DMS153 treated with DMSO at 0.1 percent for 48 hours (cell line): ENCODE data around the gene ASIC1.

Experiments
- DNase-seq: peaks from one replicate; lab custom pipeline; 2025; ENCODE audit not compliant: unreplicated experiment; lab: John Stamatoyannopoulos, UW

The ASIC1 gene

DNA sequence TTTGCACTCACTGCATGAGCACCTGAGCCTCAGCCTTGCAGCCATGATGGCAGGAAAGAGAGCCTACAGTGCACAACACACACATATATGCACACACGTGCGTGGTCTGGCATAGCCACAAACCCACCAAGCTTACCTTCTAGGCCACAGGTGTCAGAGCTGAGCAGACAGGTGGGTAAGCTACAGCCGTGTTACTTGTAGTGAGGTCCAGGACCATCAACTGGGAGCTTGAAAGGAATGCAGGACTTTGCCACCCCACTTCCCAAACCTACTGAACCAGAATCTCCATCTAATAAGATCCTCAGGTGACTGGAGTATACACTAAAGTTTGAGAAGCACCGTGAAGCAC, 2.7 kb downstream of the ASIC1 start:
- no peak for DNase-seq

DNA sequence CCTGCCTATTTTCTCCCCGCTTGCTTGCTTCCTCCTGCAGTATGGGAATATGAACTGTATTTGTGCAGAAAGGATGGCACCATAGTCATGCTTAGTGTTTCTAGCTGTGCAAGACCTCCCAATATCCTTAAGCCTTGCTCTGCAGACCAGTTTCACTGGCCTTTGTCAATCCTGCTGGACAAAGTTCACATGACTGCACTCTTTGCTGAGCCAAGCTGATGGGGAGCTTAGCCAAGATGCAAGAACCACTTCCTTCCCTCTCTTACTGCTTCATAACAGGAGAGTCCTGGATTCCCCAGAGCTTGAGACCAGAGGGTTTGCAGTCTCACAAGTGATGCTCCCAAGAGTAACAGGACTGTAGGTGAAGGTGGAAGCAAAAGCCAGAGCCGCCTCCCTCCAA, 3.8 kb downstream of the ASIC1 start:
- DNase-seq: no peak

DNA sequence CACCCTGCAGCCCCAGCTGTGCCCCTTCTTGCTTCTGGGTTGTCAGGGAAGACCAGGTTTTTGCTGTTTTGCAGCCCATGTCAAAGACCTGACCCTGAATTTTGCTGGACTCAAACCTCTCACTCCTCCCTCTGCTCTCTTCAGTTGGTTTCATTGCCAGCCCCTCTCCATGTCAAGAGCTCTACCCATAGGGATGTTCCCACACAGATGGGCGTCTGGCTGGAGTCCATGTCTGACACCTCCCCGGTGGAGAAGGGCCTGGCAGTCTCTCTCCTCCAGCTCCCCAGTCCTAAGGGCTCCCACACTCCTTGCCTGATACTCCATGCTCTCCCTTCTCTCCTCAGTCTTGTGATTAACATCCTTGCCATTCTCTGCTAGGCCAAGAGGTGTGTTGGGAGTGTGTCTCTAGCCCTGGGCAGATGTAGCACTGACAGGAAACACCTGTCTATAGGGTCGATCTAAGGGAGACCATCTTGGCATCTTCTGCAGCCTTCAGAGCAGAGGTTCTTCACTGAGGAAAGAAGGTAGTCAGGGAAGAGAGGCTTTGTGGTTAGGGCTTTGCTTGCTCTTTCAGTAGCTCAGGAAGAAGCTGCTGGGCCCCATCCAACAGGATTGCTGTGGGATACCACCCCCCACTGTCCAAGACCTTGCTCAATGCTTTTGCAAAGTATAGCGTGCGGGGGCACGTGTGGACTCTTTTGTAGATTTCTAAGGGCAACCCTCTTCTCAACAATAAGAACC, 4.7 kb downstream of the ASIC1 start:
- DNase-seq: no peak

DNA sequence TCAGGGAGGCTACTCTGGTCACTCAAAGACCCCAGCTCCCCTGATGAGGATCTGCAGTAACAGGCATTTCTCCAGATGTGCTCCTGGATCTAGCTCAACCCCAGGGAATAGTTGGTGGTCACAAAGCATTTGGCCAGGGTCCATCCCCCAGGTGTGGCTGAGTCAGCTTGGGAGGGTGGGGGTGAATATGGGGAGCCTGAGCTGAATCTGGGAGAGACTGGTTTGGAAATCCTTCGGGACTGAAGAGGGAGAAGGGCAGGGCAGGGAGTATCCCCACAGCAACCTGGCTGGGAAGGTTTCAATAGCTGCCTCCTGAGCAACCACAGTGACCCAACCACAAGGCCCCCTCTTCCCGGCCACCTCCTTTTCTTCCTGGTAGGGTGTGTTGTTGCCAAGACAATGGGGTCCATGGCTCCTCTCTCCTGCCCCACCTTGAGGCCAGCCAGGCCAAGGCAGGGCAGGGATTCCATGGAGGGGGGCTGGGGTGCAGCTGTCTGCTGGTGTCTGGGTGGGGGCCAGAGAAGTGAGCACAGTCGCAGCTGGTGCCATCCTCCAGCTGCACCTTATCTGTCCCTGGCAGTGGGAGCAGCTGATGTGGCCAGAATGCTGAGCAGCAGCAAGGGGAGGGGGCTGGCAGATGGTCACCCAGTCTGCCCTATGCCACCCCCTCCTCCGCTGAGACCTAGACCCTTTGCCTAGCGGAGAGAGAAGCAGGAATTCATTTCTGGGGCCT, 5.5 kb downstream of the ASIC1 start:
- DNase-seq: no peak

DNA sequence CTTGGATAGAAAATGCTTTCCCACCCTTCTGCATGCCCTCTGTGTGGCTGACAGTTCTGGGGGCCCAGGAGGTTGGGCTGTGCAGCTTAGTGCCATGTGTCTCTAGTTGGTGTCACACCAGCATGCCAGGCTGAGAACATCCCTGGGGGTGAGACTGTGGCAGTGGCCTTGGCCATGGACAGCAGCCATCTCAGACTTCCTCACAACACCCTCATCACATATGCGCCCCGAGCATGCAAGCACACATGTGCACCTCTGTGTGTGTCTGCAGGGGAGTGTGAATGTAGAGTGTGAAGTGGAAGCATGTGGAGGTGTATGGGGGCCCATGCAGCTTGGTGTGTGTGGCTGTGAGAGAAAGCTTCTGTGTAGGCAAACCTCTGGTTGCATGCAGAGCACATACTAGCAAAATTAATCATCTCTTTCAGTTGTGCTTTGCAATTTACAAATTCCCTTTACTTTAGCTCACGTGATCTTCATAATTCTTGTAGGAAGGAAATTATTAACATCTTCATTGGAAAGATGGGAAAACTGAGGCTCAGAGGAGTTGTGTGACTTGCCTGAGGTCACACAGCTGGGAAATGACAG, 8.4 kb downstream of the ASIC1 start:
- DNase-seq: no peak

DNA sequence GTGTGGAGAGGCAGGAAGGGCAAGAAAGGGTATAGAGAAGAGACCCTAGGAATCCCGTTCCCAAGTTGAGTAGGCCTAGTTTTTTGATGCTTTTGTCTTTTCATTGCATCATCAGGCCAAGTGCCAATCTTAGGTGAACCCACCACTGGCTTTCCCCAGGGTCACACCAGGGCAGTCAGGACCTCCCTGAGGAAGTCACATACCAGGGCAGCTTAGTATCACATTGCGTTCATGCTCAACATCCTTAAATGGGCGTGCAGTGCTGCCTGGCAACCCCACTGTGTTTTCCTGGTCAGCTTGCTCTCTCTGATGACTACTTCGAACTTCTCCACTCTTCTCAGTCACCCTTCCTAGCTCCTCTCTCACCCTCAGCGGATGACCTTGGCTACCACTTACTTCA, 9.0 kb downstream of the ASIC1 start:
- no peak for DNase-seq

DNA sequence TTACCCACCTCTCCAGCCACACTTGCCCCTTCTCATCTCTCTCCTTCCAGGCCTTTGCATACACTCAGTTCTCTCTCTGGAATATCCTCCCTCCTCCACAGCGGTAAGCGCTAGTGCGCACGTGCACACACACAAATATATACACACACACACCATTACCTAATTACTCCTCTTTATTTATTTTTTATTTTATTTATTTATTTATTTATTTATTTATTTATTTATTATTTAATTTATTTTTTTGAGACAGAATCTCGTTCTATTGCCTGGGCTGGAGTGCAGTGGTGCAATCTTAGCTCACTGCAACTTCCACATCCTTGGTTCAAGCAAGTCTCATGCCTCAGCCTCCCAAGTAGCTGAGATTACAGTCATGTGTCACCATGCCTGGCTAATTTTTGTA, 11.7 kb downstream of the ASIC1 start:
- DNase-seq: no peak

DNA sequence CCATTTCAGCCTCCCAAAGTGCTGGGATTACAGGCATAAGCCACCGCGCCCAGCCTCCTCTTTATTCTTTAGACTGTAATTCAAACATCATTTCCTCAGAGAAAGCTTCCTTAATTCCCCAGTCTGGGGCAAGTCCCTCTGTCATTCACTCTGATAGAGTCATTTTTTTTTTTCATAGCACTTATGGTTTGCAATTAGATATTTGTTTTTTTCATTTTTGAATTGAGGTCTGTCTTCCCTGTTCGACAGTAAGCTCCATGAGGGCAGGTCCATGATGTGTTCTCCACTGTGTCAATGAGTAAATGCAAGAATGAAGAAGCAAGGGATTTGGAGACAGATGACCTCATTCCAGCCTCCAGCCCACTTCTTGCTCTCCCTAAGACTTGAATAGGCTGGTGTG, 12.1 kb downstream of the ASIC1 start:
- no peak for DNase-seq

DNA sequence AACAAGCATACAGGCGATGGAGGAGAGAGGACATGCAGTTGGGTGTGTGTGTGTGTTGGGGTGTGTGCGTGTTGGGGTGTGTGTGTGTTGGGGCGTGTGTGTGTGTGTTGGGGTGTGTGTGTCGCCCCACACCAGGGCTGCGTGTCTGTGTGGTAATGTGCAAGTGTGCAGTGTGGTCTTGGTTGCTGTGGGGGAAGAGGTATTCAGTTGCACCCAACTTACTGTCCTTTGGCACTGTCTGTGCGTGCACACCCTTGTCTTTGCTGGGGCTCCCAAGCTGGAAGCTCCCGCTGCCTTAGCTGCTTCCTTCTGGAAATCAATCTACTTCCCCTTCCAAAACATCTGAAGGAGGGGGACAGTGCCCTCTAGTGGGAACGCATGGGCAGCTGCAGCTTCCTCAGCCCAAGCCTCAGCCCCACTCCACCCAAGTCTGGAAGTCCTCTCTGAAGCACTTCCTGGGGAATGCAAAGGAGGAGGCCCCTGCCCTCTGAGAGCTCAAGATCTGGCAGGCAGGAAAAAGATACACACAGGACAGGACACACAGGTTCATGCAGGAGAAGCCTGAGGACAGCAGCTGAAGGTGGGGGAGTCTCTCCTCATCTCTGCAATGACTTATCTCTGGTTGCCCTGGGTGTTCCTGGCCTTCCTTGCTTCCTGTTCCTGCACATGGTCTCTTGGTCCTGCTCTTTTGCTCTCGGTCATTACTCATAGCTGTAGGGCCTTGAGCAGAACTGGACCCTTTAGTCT, 13.1 kb downstream of the ASIC1 start:
- peak; percentile 69 for DNase-seq

DNA sequence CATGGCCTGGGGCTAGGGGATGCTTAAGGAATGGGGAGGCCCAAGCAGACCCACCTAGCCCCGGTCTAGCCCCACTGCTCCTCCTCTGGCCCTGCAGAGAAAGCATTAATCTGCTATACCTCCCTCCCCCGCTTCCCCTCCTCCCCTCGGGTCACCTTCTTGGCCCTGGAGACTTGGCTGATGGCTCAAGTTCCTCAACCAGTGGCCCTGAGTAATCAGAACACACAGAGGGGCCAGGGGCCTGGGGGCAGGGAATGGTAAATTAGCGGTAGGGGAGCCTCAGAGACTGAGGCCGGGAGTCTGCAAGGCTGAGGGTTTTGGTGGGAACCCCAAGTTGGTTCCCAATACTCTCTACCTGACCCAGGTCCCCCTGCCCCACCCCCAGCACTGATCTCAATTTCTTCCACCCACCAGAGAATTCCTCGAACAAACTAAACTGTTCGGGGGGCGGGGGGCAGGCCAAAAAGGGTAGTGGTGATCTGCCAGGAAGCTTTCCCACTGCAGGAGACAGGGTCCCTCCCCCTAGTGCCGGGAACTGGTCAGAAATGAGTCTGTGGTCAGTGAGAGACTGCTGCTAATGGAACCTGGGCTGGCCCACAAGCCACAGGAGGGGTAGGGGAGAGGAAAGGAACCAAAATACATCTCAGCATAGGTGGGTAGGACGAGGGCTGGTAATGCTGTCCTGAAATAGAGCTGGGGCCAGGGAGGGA, 15.0 kb downstream of the ASIC1 start:
- no peak for DNase-seq

DNA sequence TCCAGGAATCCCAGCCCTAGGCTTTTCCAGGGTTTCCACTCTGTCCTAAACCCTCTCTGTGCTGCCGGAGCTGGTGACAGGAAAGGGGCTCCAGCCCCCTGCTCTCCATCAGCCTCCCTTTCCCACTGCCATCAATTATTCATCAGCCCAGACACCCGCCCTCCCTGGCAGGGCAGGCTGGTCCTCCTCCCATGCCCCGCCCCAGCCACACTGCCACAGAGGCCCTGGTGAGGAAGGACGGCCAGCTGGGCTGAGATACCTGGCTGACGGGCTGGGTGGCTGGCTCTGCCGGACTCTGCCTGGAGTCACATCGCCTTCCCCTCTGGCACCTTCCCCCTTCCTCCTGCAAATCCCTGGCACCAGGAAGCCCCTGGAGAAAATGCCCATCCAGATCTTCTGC, 15.8 kb downstream of the ASIC1 start:
- DNase-seq: no peak

DNA sequence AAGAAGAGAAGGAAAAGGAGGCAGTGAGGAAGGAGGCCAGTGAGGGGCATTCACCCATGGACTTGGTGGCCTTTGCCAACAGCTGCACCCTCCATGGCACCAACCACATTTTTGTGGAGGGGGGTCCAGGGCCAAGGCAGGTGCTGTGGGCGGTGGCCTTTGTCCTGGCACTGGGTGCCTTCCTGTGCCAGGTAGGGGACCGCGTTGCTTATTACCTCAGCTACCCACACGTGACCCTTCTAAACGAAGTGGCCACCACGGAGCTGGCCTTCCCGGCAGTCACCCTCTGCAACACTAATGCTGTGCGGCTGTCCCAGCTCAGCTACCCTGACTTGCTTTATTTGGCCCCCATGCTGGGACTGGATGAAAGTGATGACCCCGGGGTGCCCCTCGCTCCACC, 16.3 kb downstream of the ASIC1 start:
- no peak for DNase-seq

DNA sequence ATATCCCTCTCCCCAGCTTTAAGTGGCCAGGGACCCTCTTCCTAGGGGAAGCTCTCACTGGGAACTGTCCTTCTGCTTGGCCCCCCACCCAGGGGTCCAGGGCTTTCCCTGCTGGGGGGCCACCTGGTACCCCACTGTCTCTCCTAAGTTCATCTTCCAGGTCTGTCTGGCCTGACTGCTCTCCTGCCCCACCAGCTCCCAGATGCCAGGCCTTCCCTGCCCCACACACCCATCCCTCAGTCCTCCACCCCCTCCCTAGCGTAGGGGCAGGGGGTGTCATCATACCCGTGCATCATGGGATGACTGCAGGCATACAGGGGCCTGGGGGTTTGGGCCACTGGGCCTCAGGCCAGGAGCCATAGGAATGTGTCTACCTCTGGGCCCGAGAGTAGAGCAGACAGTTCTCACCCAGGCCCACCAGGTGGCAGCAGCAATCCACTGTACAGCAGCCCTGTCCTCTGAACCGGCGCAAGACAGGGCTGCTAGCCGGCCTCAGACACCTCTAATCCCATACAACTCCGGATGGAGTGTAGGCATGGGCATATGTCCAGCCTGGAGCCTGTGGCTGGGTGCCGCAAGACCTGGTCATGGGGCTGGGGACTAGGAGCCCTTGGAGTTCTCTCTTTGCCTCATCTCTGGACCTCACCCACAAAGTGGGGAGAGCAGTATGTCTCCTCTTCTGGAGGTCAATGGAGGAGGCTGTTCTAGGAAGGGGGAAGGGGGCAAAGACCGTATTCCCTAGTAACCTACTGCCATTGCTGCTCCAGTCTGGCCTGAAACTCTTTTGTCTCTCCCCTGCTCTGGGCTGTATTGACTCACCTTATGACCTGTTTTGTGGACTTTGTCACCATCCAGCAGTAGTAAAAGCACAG, 17.8 kb downstream of the ASIC1 start:
- DNase-seq: peak; percentile 68

DNA sequence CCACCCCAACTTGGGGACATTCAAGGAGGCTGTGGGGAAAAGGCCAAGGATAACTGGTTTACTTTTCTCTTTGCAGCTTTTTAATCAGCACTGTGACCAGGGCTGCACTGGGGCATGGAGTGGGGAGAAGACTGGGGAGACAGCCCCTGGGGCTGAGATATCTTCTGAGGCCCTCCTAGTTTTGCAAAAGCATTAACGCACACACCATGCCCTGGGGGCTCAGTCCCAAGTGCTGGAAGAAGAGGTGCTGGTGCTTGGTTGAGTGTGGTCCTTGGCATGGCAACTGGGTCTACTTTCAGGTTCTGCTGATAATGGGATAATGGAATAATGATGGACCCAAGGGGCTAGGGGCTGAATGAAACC, 18.4 kb downstream of the ASIC1 start:
- DNase-seq: no peak

DNA sequence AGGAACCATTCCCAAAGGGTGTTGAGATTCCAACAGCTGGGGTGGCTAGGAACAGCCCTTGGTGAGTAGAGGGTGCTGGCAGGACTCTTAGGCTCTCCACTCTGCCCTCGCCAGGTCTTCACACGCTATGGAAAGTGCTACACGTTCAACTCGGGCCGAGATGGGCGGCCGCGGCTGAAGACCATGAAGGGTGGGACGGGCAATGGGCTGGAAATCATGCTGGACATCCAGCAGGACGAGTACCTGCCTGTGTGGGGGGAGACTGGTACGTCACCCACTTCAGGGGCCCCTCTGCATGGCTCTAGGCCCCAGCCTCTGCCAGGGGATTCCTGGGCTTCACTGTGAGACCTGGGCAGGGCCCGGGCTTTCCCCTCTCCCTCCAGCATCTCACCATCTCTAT, 19.7 kb downstream of the ASIC1 start:
- DNase-seq: no peak

DNA sequence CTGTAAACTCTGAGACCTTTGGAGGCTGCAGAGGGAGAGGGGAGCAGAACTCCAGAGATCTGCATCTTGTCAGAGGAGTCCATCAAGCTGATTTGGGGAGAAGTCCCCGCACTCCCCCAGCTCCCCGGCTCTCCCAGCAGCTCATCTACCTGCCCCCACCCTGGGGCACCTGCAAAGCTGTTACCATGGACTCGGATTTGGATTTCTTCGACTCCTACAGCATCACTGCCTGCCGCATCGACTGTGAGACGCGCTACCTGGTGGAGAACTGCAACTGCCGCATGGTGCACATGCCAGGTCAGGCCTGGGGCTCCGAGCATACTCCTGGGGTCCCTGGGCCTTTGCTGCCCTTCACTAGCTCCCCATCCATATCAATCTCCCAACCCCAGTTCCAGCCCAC, 20.9 kb downstream of the ASIC1 start:
- DNase-seq: no peak

DNA sequence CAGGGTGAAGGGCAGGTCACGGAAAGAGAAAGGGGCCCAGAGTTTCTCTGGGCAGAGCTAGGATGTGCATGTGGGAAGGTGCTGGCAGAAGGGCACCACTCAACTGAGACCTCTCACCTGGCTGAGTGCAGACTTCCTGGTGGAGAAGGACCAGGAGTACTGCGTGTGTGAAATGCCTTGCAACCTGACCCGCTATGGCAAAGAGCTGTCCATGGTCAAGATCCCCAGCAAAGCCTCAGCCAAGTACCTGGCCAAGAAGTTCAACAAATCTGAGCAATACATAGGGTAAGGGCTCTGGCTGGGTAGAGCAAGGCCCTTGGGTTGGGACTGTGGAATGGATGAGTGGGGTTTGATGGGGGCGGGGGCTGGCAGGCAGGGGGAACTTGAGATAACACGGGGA, 22.4 kb downstream of the ASIC1 start:
- no peak for DNase-seq

DNA sequence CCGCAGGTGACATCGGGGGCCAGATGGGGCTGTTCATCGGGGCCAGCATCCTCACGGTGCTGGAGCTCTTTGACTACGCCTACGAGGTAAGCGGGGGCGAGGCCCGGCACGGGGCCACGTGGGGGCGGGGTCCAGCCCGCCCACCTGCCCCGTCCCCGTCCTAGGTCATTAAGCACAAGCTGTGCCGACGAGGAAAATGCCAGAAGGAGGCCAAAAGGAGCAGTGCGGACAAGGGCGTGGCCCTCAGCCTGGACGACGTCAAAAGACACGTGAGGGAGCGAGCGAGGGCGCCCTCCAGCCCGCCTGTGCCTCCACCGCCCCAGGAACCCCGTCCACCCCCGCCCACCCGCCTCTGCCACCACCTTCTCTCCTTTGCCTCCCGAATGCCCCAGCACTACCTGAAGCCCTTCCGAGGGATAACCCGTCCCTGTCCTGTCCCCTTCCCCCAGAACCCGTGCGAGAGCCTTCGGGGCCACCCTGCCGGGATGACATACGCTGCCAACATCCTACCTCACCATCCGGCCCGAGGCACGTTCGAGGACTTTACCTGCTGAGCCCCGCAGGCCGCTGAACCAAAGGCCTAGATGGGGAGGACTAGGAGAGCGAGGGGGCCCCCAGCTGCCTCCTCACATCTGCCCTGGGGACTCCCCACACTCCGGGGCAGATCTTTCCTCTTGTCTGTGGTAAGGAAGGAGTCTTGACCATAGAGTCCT, 23.9 kb downstream of the ASIC1 start:
- no peak for DNase-seq

DNA sequence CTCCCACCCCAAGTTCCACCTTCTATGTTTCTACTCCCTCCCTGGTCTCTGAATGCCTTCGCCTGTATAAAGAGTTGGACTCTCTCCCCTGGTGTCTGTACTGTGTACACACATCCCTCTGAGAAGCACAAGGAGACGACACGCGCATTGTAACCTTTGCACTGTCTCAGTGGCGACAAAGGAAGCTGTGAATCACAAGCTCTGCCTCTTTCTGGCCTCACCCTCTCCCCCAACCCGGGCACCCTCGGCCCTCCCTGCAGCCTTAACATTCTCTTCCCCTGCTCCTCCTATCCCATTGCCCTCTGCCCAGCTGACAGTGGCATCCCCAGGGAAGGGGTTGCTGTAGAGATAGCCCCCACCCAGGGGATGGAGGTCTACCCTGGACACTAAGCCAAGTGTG, 25.2 kb downstream of the ASIC1 start:
- DNase-seq: no peak

DNA sequence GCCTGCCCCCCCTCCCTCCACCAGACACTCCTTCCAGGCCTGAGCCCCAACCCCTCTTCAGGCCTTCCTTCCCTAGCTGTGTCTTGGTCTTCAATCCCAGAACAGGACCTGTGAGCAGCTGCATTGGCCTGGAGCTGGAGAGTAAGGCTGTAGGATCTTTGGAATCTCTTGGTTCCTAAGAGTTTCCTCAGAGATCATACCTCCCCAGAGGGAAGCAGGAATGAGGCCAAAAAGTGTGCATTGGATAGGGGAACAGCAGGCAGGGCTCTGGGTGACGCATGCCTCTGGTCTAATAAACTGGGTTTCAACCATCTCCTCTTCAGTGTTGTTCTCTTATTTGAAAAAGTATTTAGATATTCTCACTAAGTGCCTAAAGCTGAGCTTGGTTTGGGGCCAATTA, 25.9 kb downstream of the ASIC1 start:
- DNase-seq: no peak
